COLO668 (cell line): ENCODE data around the gene PHLDB3.

Source experiments
- DNase-seq: peaks from one replicate; lab custom pipeline; 2025; ENCODE audit not compliant: unreplicated experiment; lab: John Stamatoyannopoulos, UW

The PHLDB3 gene

DNA sequence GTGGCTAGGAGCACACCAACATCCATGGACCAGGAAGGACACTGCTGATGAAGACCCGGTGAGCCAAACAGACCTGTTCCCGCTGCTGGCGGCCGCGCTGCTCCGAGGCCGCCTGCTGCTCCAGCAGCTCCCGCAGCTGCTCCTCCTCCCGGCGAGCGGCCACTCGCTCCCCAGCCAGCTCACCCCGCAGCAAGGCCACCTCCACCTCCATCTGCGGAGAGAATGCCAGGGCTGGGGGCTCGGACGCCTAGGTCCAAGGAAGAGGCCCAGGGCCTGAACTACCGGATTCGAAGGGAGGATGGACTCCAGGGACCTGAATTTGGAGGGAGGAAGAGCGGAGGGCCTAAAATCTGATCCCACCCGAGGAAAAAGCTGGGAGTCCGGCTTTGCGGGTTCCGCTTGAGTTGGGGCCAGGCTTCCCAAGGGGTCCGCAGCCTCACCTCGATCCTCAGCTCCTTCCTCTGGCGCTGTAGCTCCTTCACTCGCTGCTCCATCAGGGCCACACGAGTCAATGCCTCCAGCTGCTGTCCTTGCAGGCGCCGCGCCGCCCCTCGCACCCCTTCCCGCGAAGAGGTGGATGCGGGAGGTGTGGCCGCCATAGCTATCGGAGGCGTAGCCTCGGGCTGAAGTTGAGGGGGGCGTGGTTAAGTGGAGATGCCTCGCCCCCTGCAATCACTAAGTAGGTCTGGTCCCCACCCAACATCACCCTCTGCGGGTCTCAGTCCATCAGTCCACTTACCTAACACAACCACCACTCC lies 2.7 kb downstream of the PHLDB3 start:
- no peak for DNase-seq

DNA sequence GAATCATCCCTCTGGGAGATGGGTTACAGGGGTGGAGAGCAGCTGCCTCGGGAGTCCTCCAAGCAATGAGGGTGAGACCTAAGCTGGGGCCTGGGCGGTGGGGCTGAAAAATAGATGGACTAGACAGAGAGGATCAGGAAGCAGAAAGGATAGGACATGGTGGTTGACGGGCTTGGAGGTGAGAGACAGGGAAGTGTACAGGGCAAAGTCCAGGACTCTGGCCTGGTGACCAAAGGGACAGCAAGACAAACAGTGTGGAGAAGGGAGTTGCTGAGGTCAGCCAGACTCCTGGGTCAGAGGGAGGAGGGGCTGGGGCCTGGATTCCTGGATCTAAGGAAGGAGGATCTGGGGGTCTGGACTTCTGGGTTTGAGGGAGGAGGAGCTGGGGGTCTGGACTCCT lies 5.5 kb downstream of the PHLDB3 start:
- no peak for DNase-seq

DNA sequence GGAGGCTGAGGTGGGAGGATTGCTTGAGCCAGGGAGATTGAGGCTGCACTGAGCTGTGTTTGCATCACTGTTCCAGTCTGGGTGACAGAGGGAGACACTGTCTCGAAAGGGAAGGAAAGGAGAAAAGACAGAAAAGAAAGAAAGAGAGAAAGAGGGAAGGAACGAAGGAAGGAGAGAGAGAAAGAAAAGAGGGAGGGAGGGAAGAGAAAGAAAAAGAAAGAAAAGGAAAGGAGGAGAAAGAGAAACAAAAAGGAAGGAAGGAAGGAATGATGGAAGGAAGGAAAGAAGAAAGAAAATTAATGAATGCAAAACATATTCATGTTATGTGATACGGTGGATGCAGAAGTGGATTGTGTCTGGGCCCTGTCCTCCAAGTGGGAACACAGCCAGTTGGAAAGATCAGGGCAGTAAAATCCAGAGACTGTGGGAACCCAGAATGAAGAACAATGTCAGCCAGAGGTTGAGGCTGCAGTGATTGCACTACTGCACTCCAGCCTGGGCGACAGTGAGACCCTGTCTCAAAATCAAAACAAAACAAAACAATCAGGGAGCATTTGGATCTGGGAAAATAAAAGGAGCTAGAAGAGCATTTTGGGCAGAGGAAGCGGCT lies 6.2 kb downstream of the PHLDB3 start:
- DNase-seq = no peak

DNA sequence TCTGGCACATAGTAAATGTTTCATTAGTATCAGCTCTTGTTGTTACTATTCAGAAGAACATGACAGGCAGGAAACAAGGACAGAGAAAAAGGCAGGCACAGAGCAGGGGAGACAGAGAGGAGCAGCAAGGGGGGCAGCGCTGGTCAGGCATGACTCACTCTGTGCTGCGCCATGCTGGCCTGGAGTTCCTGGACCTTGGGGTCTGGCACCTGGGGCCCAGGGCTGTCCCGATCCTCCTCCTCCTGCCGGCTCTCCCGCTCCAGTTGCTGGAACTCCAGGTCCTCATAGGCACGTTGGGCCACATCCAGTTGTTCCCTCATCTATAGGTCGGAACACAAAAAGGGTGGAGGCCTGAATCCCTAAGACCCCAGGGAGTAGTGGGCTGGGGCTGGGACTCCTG lies 7.6 kb downstream of the PHLDB3 start:
- DNase-seq = no peak

DNA sequence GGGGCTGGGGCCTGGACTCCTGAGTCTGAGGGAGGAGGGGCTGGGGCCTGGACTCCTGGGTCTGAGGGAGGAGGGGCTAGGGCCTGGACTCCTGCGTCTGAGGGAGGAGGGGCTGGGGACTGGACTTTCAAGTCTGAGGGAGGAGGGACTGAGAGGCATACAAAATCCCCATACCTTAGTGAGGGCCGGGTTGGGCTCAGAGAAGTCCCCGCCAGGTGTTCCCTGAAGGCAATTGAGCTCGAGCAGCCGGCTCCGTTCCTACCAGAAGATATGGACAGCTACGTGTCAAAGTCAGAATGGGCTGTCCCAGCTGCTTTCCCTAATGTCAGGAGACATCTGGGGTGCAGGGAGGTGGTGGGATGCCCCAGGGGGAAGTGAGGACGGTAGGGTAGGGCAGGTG lies 9.5 kb downstream of the PHLDB3 start:
- DNase-seq = no peak

DNA sequence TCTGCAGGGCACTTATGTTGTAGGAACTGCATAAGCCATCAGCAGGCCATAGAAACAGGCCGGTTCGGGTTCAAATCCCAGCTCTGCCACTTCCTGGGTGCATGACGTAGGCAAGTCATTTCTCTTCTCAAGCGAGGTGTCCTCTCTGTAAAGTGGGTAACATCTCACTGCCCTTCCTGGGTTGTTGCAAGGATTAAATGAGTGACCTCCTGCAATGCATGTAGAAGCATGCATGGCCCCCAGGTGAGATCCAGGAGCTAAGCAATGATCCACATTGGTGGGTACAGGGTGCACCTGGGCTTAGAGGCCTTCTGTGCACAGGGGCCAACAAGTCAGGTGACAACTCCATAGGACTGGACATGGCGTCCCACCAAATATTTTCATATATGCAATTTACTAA lies 13.8 kb downstream of the PHLDB3 start:
- no peak for DNase-seq

DNA sequence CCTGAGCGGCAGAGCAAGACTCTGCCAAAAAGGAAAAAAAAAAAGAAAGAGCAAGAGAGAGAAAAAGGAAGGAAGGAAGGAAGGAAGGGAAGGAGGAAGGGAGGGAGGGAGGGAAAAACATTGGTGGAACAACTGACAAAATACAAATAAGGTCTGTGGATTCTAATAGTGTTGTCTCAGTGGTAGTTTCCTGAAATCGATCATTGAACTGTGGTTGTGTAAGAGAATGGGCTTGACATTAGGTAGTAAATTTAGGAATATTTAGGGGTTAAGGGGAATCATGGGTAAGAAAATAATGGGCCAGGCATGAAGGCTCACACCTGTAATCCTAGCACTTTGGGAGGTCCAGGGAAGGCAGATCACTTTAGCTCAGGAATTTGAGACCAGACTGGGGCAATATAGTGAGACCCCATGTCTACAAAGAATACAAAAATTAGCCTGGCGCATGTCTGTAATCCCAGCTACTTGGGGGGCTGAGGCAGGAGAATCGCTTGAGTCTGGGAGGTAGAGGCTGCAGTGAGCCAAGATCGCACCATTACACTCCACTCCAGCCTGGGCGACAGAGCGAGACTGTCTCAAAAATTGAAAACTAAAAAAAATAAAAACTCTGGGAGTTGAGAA lies 14.5 kb downstream of the PHLDB3 start:
- no peak for DNase-seq

DNA sequence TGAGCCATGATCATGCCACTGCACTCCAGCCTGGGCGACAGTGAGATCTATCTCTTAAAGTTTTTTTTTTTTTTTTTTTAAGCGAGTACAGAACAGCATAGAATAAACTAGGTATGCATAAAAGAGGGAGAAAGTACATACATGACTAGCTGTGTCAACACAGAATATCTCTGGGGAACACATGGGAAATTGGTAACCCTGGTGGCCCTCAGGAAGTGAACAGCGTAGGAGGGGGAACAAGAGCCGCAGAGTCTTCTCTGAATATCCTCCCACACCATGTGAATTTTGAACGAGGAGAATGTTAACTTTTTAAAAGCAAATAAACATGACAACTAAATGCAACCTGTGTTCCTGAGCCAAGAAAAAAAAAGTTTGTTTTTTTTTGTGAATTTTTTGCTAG lies 15.2 kb downstream of the PHLDB3 start:
- DNase-seq = no peak

DNA sequence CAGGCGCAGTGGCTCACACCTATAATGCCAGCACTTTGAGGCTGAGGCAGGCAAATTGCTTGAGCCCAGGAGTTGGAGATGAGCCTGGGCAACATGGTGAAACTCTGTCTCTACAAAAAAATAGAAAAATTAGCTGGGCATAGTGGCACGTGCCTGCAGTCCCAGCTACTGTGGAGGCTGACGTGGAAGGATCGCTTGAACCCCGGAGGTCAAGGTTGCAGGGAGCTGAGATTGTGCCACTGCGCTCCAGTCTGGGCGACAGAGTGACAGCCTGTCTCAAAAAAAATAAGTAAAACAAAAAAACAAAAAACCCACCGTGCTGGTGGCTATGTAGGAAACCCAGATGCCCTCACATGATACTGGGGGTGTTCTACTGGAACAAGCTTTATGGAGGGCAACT lies 16.4 kb downstream of the PHLDB3 start:
- no peak for DNase-seq

DNA sequence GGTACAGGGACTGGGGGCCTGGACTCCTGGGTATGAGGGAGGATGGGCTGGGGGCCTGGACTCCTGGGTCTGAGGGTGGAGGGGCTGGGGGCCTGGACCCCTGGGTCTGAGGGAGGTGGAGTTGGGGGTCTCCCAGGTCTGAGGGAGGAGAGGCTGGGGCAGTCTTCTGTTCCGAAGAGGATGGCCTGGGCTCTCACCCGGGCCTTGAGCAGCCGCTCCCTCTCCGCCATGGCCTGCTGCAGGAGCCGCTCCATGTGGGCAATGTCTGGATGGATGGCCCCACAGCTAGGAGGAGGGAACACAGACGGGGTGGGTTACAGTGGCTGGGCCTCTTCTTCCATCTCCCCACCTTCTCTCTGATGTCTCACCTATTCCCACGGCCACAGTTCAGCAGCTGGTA lies 18.1 kb downstream of the PHLDB3 start:
- no peak for DNase-seq

DNA sequence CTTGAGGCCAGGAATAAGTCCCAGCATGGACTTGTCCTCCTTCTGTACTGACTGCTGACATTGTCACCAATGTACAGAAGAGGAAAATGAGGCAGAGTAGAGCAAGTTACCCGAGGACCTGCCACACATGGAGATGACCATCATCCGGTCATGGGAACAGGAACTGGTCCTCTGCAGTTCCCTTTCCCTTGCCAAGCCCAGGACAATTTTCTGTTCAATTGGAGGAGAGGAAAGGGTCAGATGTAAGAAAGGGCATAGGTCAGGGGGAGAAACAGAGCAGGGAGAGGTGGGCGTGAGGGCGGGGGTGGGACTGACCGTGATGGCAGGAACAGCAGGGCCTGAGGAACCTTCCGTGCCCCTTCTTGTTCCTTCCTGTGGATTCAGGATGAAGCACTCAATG lies 18.6 kb downstream of the PHLDB3 start:
- no peak for DNase-seq

DNA sequence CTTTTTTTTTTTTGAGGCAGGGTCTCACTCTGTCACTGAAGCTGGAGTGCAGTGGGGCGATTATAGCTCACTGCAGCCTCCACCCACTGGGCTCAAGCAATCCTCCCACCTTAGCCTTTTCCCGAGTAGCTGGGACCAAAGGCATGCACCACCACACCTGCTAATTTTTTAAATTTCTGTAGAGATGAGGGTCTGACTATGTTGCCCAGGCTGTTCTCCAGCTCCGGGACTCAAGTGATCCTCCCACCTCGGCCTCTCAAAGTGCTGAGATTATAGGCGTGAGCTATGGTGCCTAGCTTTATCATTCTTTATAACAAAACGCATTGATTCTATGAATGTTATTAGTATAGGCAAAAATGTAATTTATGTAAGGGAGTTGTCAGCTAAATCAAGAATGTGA lies 21.3 kb downstream of the PHLDB3 start:
- DNase-seq = no peak

DNA sequence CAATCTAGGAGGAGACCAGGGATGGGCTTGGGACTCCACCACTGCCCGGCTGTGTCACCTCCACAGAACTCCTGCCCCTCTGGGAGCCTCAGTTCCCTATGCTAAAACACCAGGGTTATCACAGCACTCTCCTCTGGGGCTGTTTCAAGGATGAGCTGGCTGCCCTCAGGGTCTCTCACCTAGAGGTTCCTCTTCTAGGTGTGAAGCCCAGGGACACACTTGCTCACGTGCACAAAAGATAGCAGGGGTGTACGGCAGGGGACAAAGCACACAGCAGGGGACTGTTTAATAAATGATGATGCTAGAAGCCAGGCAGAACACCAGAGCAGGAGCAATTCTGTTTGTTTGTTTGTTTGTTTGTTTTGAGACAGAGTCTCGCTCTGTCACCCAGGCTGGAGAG lies 22.4 kb downstream of the PHLDB3 start:
- no peak for DNase-seq

DNA sequence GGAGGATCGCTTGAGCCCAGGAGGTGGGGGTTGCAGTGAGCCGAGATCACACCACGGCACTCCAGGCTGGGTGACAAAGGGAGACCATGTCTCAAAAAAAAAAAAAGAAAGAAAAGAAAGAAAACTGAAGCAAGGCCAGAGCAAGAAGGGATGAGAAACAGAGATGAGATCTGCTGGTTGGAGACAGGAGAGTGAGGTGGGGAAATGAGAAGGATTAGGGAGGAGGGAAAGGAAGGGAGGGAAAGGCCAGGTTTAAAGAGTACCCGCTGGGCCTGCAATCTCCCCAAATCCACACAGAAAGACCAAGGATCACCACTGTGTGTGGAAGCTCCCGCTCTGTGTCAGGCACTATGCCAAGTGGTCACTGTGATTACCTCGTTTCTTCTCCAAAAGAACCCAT lies 22.8 kb downstream of the PHLDB3 start:
- DNase-seq = no peak

DNA sequence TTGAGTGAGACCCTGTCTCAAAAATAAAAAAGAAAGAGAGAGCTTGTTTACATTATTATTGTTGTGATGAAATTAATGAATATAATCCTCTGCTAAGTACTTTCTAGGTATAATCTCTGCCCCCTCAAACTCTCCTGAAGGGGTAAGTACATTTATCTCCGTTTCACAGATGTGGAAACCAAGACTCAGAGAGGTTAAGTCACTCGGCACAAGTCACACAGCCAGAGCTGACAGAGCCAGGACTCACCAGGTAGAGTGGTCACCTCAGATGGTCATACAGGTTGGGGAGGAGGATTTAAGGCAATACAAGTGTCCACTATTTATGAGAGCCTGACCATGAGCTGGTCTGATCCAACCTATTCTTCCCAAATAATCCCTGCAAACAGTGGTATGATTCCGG lies 24.0 kb downstream of the PHLDB3 start:
- DNase-seq = no peak

DNA sequence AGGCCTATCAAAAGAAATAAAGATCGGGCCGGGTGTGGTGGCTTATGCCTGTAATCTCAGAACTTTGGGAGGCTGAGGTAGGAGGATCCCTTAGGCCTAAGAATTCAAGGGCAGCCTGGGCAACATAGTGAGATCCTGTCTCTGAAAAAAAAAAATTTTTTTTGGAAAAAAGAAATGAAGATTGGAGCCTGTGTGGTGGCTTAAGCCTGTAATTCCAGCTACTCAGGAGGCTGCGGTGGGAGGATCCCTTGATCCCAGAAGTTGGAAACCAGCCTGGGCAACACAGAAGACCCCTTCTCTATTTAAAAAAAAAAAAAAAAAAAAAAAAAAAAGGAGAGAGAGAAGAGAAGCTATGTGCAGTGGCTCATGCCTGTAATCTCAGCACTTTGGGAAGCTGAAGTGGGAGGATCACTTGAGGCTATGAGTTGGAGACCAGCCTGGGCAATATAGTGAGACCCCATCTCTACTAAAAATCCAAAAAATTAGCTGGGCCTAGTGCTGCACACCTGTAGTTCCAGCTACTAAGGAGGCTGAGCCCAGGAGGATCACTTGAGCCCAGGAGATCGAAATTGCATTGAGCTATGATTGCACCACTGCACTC lies 24.5 kb downstream of the PHLDB3 start:
- DNase-seq = no peak

DNA sequence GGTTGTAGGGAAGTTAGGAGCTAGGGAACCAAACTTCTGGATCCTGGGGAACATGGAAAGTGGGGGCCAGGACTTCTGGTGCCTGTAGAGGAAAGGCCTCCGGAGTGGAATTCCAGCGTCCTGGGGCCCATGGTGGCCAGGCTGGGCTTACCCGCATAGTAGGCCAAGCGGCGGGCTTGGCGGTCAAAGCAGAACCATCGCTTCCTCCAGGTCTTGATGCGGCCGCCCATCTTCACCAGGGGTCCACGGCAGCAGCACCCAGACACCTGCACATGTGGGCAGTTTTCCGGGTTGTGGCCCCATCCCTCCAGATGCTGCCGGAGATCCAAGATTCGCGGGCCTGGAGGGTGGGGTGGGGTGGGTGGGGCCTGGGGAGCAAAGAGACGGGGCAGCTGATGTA lies 25.3 kb downstream of the PHLDB3 start:
- DNase-seq = no peak

DNA sequence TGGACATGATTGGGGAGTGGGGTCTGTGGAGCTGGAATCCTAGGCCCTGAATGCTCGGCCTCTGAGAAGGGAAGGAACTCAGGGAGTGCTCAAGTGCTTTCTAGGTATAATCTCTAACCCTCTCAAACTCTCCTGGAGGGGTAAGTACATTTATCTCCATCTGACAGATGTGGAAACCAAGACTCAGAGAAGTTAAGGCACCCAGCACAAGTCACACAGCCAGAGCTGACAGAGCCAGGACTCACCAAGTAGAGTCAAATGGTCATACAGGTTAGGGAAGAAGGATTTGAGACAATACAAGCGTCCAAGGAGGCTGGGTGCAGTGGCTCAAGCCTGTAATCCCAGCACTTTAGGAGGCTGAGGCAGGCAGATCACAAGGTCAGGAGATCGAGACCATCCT lies 26.2 kb downstream of the PHLDB3 start:
- DNase-seq = no peak

DNA sequence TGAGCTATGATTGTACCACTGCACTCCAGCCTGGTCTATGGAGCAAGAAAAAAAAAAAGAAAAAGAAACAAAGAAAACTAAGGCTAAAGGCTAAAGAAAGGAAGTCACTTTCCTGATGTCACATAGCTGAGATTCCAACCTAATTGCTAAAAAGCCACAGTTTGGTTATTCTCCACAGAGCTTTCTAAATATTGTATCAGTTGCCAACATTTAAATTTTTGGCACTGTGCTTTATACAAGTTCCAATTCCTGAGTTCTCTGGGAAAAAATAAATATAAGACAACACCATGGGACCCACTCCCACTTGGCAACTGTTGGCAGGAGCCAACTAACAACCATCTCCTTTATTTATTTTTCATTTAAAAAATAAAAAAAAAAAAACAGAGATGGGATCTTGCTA lies 27.9 kb downstream of the PHLDB3 start:
- no peak for DNase-seq

DNA sequence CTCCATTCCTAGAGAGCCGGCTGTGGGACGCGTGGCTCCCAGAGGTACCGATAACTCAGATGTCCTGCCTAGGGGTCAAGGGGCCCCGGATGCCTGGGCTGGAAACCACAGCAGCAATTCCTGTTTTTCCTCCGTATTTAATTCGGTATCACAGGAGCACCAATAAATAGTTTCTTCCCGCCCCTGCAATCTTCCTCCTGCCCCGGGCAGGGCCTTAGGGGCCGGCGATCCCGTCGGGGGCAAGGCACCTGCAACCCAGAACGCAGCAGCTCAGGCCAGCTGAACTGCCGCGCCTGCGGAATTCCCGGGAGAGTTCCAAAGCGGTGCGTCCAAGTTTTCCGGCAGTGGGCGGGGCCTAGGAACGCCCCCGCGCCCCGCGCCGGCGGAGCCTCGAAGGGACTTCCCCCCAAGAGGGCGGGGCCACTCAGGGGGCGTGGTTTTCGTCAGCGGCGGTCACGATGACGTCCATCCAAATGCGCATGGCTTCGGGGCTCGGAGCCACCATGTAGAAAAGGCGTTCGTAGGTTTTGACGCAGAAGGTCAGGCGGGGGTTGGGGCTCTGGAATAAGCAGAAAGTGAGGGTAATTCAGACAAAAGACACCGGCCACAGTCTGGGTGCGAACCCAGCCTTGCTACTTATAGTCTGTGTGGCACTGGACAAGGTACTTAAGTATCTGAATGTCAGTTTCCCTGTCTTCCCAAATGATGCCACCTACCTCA lies 29.4 kb downstream of the PHLDB3 start:
- DNase-seq = peak; percentile 80

DNA sequence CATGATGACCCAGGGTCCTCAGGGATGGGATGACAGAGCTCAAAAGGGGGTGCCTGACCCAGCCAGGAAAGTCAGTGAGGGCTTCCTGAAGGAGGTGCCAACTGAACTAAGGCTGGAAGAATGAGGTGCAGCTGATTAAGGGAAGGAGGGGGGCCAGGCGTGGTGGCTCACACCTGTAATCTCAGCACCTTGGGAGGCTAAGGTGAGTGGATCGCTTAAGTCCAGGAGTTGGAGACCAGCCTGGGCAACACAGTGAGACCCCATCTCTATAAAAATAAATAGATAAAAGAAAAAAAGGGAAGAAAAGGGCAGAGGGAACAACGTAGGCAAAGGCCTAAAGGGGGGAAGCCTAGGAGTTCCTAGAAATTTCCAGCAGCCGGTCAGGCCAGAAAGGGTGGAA lies 30.1 kb downstream of the PHLDB3 start:
- DNase-seq = no peak

DNA sequence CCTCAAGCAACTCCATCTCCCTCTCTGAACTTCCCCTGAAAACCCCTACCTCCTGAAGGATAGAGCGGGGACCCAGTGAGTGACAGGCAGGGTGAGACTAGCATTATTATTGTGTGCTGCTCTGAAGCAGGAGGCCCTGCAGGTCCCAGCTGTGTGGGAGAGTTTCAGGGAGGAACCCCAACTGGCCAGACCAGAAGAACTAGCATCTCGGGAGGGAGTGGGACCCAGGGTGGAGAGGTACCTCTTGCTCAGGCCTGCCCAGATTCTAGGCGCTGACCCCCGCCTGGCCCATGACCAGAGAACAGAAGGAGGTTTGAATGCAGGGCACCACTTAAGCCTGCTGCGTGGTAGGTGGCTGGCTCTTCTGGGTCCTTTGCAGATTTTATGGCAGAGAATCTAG lies 33.5 kb downstream of the PHLDB3 start:
- DNase-seq = no peak
